ENCODE measurements around the gene PCYT2. TPM values are rescaled to one million over a fixed set of nuclear protein-coding genes. Genes with fewer than 3 reads are reported as not detected.

PCYT2 gene
- polyA plus RNA-seq, 3 donors, result 45.8 to 49.9 (median 47.7) TPM

DNA sequence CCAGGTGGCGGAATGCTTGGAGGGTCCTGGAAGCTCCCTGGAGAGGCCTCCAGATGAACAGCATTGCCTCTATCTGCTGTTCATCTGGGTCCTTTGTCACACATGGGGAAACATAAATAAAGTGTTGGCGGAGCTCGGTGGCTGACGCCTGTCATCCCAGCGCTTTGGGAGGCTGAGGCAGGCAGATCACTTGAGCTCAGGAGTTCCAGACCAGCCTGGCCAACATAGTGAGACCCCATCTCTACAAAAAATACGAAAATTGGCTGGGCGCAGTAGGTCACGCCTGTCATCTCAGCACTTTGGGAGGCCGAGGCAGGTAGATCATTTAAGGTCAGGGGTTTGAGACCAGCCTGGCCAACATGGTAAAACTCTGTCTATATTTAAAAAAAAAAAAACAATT lies 33.7 kb upstream of the PCYT2 start:
- DNase-seq (ENCODE audit: low read depth in 3 of 3, low spot score in 2 of 3), result no peak

DNA sequence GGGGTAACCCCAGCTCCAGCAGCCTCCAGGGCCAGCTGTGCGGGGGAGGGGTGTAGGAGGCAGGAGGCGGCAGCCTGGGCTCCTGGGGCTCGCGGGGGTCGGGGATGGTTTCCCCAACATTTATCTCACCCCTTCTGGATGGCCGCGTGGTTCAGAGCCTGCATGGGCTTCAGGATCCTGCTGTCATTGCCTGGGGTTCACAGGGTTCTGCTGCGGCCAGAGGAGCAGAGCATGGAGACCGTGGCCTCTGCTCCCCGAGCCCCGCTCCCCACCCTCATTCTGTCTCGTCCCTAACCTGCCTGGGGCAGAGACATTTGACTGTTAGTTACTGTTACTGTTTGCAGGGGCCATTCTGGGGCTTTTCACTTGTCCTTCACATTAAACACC lies 31.0 kb upstream of the PCYT2 start:
- no peak for DNase-seq (ENCODE audit: low read depth in 3 of 3, low spot score in 2 of 3)

DNA sequence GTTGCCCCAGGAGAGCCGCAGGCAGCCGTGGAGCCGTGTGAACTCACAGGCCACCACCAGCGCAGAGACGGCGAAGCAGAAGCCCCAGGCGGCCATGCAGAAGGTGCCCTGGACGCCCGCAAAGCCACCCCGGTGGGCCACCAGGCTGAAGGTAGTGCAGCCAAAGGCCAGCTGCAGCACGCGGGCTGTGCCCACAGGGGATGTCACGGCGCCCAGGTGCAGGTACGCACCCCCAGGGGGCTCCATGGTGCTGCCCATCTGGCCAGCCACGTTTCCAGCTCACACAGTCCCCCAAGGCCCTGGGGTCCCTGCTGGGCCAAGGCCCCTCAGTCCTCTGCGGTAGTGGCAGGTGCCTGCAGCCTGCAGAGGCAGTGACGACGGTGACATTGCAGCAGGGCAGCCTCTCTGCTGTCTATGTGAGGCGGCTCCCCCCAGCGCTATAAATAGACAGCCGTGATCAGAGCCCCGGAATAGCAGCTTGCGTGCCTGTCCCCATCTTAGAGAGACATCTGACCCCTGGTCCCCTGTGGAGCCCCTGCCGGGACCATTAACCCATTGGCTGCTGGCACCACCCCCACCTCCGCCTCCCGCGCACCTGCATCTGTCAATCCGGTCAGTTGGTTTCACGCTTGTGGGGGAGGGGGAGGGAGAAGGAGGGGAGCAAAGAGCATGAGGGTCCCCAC lies 30.4 kb upstream of the PCYT2 start:
- DNase-seq (ENCODE audit: low read depth in 3 of 3, low spot score in 2 of 3), result no peak

DNA sequence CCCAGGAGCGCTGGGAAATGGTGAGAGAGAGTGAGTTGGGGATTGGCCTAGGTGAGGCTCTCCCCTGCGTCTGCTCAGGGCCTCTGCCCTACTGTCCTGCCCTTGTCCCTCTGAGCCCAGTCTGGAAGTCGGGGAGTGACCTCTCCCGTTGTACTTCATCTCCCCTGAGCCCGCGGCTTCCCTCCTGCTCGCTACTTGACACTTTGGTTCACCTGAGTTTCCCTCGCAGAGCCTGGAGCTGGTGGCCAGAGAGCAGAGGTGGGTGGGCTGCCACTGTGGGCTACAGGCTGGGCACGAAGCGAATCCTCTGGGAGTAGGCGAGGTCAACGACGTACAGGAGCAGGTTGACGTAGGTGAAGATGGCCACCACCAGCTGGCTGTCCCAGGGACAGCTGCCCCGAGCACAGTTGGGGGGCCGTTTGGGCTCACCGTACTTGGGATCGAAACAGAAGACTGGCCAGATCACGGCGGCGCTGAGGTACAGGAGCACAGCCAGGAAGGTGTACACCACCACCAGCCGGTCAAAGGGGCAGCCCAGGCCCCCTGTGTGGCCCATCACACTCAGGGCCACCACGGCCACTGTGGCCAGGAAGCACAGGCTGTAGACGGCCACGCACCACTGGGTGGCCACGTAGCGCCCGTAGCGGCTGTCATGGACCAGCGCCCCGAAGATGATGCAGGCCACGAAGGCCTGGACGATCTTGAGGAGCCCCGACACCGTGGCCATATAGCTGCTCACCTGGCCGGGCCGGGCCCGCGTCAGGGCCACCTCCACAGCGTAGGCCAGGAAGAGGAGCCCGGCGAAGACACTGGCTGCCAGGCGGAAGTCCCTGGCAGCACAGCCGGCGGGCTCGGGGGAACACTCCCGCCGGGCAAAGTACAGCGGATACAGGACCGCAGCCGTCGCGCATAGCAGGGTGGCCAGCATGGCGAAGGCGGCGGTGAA lies 29.6 kb upstream of the PCYT2 start:
- no peak for DNase-seq (ENCODE audit: low read depth in 3 of 3, low spot score in 2 of 3)

DNA sequence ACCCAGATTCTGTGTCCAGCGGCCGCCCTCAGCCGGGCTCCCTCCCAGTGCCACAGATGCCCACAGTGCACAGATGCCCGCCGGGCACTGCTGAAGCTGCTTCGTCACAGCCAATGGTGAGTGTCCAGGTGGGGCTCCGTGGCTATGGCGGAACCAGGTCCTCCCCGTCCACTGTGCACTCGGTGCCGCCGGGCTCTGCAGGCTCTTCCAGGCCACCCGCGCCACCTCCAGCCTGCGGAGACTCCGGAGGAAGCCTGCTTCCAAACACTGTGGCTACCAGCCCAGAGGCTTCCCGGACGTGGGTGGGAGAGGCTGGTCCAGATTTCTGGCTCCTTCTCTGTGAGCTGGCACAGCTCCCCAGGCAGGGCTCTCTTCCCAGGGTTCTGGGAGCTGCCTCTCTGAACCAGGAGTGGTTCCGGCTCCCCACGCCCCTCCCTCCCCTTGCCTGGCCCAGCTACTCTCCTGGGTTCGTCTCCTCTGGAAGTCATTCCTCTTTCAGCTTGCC lies 28.7 kb upstream of the PCYT2 start:
- DNase-seq (ENCODE audit: low read depth in 3 of 3, low spot score in 2 of 3), result no peak

DNA sequence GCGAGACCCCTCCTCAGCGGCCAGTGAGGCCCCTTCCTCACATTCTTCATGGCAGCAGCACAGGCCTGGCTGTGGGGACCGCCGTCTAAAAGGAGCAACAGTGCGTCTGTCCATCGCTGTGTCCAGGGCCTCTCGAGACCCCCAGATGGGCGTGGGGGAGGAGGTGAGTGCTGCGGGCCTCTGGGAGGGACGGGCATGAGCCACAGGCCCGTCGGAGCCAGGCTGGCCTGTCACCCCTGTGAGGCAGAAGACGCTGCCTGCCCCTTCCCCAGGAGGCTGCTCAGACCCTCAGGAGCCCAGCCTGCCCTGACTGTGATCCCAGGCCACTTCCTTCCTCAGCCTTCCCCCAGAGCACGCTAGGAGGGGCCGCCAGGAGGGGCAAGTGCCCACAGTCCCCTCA lies 28.0 kb upstream of the PCYT2 start:
- DNase-seq (ENCODE audit: low read depth in 3 of 3, low spot score in 2 of 3), result no peak

DNA sequence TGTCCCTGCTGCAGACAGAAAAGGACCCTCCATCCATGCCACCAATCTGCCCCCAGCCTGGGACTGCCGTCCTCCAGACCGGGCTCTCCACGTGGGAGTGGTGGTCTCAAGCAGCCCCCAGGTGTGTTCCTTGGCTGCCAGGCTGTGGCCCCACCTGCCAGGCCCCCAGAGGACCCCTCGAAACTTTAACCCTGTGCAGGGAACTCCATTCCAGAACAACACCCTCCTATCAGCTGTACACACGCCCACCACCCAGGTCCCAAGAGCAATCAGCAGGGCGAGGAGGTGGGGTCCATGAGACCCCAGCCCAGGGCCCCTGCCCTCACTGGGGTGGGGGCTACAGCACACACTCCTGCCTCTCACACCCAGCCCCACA lies 24.5 kb upstream of the PCYT2 start:
- no peak for DNase-seq (ENCODE audit: low read depth in 3 of 3, low spot score in 2 of 3)

DNA sequence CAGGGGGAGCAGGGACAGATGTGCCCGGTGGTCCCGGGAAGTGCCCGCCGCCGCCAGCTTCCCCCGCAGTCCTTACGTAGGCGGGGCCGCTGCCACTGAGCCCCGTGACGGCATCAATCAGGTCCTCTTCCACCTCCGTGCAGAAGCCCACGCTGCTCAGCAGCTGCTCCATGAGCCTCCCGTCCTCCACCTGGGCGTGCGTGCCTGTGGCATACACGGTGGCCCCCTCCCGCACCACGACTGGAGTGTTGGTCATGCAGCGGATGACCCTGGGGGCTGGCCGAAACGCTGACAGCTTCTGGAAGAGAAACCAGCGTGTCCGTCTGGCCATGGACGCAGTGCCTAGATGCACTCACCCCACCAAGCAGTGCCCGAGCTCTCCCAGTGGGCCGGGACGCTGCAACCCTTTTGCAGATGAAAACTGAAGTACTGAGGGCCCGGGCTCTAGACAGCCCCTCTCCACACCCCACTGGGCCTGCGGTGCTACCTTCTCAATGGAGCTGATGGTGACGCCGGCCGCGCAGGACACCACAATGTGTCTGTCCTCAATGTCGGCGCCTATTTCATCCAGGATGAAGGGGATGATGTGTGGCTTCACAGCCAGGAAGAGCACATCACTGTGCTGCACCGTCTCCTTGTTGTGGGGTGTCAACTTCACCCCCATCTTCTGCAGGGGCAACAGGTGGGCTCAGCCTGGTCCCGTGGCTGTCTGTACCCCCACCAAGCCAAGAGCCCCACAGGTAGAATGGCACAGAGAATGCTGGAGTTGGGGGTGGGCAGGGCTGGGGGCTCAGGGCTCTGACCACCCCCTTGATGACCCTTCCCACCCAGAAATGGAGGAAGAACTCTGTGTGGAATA lies 23.9 kb upstream of the PCYT2 start:
- DNase-seq (ENCODE audit: low read depth in 3 of 3, low spot score in 2 of 3), result no peak

DNA sequence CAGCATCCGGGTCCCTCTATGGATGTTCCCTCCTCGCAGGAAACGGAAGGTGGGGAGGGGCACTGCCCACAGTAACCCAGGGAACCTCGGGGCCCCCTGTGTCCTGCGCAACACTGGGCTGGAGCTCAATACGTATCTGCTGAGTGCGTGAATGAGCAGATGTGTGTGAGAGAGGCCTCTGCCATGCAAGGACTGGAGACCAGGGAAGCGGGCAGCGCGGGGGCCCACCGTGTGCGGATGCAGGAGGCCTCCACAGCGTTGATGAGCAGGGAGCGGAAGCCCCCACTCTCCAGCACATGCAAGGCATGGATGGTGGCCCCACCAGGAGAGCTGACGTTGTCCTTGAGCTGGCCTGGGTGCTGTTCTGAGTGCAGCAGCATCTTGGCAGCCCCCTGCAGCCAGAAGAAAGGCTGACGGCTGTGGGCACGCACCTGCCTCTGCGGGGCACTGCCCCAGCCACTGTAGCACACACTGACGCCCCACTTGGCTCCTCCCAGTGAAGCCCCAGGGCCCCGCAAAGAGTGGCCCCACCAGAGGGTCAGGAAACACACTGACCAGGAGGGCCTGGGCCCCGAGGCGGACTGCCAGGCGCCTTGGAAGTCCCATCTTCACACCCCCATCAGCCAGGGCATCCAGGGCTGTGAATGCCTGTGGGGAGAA lies 23.0 kb upstream of the PCYT2 start:
- DNase-seq (ENCODE audit: low read depth in 3 of 3, low spot score in 2 of 3), result no peak

DNA sequence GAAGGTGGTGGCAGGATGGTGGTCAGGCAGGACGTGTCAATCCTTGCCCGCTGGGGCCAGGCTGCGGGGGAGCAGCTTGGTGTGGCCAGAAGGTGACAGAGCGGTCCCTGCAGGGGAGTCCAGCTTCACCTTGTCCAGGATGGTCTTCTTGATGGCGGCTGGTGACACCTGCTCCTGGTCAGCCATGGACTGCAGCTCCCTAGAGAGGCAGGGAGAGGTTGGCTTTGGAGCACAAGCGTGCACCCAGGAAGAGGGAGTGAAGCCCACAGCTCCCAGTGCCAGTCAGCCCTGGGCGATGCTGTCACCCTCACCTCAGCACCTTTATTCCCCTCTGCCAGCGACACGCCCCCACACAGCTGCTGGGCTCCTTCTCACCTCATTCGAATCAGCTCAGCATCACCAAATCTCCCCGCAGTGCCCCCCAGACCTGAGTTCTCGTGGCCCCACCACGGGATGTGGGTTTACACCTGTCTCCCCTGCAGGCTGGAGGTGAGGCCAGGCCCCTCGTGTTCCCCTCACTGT lies 22.0 kb upstream of the PCYT2 start:
- no peak for DNase-seq (ENCODE audit: low read depth in 3 of 3, low spot score in 2 of 3)

DNA sequence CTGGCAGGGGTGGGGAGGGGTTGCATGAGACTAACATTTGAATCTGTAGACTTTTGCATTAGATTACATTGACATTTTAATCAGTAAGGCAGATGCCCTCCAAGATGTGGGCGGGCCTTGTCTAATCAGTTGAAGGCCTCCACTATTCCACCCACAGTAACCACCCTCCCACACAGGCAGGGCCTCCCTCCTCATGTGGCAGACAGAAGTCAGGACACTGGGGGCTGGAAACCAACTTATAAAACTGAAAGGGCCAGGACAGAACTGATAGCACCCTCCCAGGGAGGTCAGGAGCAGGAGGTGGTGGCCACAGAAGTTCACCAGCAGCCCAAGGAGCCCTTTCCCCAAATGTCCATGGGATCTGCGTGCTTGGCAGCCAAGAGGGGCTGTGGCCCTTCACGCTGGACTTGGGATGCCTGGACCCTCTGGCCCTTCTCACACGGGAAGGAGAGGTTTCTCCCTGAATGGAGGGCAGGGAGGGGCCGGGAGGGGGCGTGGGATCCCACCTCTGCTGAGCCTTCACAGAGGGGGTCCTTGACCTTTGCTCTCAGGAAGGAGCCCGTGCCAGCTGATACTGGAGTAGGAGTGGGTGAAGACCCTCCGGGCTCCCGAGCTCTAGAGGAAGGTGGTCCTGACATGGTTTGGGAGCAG lies 21.3 kb upstream of the PCYT2 start:
- no peak for DNase-seq (ENCODE audit: low read depth in 3 of 3, low spot score in 2 of 3)

GRCh38 chr17:81931557-81932332 lies 20.5 kb upstream of the PCYT2 start:
- no peak for DNase-seq (ENCODE audit: low read depth in 3 of 3, low spot score in 2 of 3)

DNA sequence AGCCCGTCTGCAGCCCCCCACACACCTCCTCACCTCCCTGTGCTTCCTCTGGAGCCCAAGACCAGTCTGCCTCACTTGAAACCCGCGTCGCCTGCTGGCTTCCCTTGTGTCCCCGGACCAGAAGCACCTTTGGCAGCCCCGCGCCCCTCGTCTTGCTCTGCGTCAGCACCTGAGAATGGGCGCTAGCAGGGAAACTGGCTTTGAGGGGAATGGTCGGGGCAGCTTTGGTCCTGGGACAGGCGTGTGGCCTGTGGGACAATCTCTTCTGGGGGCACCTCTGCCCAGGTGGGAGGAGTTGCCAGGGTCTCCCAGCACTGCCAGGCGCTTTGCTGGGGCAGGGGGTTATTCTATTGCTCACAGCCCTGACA lies 20.0 kb upstream of the PCYT2 start:
- no peak for DNase-seq (ENCODE audit: low read depth in 3 of 3, low spot score in 2 of 3)

GRCh38 chr17:81930142-81931125 lies 19.2 kb upstream of the PCYT2 start:
- DNase-seq (ENCODE audit: low read depth in 3 of 3, low spot score in 2 of 3), result no peak

DNA sequence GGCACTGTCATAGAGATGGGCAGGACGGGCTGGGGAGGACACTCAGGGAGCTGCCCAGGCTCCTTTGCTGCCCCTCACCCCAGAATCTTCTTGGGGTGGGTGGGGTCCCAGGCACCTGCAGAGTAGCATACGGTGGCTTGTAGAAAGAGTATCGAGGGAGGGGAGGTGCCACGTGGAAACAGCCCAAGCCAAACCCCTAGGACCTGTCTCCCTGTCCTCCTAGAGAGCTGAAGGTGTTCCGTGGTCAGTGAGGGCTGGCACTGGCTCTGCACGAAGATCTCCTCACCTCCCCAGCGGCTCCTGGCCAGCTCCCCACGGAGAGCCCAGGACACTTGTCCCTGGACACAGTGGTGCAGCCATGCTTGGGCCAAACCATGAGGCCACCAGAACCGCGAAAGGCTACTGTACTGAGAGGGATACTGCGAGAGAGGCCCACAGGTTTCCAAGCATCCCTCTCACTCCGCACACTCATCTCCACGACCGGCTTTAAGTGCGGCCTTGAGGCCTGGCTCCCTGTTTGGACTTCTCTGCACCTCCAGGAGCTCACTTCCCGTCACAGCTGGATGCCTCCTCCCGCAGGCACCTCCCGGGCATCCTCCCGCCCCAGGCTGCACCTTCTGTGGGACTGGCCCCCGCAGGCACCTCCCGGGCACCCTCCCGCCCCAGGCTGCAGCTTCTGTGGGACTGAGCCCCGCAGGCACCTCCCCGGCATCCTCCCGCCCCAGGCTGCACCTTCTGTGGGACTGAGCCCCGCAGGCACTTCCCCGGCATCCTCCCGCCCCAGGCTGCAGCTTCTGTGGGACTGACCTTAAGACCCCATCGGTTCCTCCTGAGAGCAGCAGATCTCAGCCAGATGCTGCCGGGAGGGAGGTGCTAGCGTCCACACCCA lies 18.3 kb upstream of the PCYT2 start:
- DNase-seq (ENCODE audit: low read depth in 3 of 3, low spot score in 2 of 3), result no peak

DNA sequence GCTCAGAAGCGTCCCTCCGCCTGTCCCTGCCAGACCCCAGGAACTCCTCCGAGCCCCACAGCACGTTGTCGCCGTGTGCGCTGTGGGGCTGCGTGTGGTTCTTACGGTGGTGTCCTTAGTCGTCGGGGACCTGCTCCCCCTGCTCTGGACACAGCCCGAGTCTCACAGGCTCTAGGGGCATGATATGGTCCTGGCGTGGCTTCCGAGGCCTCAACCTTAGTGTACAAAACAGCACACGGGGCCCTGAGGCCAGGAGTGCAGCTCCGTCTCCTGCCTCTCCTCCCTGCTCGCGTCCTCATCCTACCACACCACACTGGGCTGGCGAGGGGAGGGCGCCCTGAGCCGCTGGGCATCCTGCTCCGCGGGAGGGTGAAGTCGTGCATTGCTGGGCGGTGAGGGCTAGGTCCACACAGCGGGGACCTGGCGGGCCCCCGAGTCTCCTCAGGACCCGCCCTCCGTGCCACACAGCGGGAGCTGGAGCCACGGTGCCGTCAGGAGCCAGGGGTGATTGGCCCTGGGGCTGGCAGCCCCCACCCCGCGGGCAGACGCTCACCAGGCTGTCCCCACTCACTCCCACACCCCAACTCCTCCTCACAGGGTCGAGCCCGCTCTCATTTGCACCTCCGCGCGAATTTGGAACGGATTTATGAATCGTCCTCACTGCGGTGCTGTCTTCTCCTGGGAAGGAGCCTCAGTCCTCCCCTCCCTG lies 17.5 kb upstream of the PCYT2 start:
- no peak for DNase-seq (ENCODE audit: low read depth in 3 of 3, low spot score in 2 of 3)
